T follicular helper cell (primary cell): Measurements from ENCODE around the gene CPA4.

Experiments used
- DNase-seq: peaks from one replicate; pipeline ENCODE4 v3.0.0-alpha.2; 2020; ENCODE audit warnings: low read depth

The CPA4 gene

GRCh38 chr7:130345136-130345535 lies 52.2 kb downstream of the CPA4 start:
- no peak for DNase-seq

- DNase-seq = no peak
Measured at GRCh38 chr7:130345725-130346124, 52.8 kb downstream of the CPA4 start.

GRCh38 chr7:130346177-130346905 lies 53.4 kb downstream of the CPA4 start:
- DNase-seq = no peak

GRCh38 chr7:130346941-130347340 lies 54.0 kb downstream of the CPA4 start:
- DNase-seq = no peak

- DNase-seq = no peak
Measured at GRCh38 chr7:130349911-130350782, 57.2 kb downstream of the CPA4 start.

GRCh38 chr7:130350945-130351790 lies 58.2 kb downstream of the CPA4 start:
- DNase-seq = no peak

GRCh38 chr7:130351791-130352090 lies 58.8 kb downstream of the CPA4 start:
- DNase-seq = no peak

- no peak for DNase-seq
Measured at GRCh38 chr7:130352194-130353074, 59.5 kb downstream of the CPA4 start.

- no peak for DNase-seq
Measured at GRCh38 chr7:130353196-130353595, 60.2 kb downstream of the CPA4 start.

GRCh38 chr7:130356121-130356875 lies 63.3 kb downstream of the CPA4 start:
- DNase-seq = no peak

- DNase-seq = no peak
Measured at GRCh38 chr7:130356876-130357611, 64.1 kb downstream of the CPA4 start.

GRCh38 chr7:130358471-130358870 lies 65.5 kb downstream of the CPA4 start:
- no peak for DNase-seq

GRCh38 chr7:130359276-130359857 lies 66.4 kb downstream of the CPA4 start:
- no peak for DNase-seq

- no peak for DNase-seq
Measured at GRCh38 chr7:130360518-130360917, 67.6 kb downstream of the CPA4 start.

GRCh38 chr7:130361681-130362080 lies 68.7 kb downstream of the CPA4 start:
- DNase-seq = no peak

GRCh38 chr7:130362251-130362816 lies 69.4 kb downstream of the CPA4 start:
- DNase-seq = no peak

GRCh38 chr7:130363026-130363847 lies 70.3 kb downstream of the CPA4 start:
- DNase-seq = no peak

- no peak for DNase-seq
Measured at GRCh38 chr7:130364451-130364850, 71.5 kb downstream of the CPA4 start.
